GM18498 (cell line): ENCODE data around the gene DRGX.

Experiments
- ATAC-seq: cut with Tn5 transposase; IDR thresholded peaks from one replicate; pipeline ENCODE4 v1.9.1; 2021; ENCODE audit warnings: mild to moderate bottlenecking, moderate library complexity; ENCODE audit not compliant: unreplicated experiment

The DRGX gene

DNA sequence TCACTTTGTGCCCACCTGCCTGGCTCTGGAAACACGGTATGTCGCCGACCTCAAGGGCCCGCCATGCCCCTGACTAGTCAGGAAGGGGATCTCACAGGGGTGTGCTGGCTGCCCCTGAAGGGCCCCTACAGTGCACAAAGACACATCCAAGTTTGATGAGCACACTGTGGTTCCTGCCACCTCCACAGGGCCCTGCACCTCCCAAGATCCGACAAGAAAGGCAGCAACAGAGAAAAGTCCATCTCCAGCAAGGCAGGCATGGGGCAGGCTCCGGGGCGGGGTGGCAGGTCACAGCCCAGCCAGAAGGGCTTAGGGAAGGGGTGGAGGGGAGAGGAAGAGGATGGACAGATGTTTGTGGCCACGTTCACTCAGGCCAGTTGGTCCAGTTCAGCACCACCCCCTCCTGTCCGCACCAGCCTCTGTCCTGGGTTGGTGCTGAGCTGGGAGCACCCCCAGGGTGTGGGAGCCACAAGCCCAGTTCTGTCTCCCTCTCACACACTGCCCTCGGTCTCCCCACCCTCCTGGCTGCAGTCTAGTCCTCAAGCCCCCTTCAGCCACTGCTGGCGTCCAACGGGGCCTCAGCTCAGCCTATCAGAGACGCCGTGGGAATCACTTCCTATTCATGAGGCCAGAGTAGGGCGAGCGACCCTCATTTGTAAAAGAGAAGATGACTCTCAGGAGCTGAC lies 11.5 kb downstream of the DRGX start:
- ATAC-seq, result no peak

DNA sequence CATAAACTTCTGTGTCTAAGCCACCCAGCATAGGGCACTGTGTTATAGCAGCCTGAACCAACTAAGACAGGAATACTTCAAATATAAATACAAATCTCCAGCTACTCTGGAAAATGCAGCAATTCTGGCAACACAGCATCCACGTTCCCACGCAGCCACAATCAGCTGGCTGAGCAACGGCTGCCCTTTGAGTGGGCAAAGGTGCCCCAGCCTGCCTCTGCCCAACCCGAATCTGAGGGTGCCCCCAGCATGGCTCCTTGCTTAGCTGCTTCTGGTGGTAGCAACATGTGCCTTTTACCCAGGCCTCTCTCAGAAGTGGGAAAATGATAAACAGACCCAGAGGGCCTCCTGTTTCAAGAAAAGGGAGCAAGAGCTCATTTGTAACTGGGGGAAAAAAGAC lies 12.0 kb downstream of the DRGX start:
- no peak for ATAC-seq

DNA sequence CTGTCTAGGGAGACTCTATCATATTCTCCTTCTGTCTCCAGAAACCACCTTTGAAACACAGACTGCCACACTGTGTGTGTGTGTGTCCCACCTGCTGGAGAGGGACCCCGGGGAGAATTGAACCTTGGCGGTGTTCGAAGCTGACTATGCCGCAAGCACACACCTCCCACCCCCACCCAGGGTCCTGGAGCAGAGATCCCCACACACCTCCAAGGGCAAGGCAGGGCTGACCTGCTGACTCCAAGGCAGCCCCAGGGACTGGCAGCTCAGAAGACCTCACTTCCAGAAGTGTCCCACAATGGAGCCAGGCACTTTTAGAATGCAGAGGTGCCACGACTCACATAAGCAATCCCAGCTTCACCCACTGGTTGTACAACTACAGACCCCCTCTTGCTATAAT lies 13.1 kb downstream of the DRGX start:
- no peak for ATAC-seq

DNA sequence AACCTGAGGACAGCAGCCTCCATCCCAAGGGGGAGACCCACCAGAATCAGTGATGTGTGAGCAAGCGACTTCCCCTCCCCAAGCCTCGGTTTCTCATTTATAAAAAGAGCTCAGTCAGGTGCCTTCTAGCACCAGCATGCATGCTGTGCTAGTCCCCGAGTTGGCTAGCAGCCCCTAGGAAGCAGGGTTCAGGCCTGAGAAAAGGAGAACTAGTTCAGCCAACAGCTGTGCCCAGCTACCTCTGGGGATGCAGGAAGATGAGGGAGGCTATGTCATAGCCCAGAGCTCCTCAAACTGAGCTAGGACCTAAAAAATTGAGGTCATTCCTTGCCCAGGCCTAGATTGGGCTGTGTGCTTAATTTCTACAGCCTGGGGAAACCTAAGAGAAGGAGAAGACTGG lies 13.7 kb downstream of the DRGX start:
- ATAC-seq, result no peak

- no peak for ATAC-seq
Observed at GRCh38 chr10:49381111-49381900, 14.6 kb downstream of the DRGX start.

- ATAC-seq, result no peak
Observed at GRCh38 chr10:49379596-49380410, 16.1 kb downstream of the DRGX start.

DNA sequence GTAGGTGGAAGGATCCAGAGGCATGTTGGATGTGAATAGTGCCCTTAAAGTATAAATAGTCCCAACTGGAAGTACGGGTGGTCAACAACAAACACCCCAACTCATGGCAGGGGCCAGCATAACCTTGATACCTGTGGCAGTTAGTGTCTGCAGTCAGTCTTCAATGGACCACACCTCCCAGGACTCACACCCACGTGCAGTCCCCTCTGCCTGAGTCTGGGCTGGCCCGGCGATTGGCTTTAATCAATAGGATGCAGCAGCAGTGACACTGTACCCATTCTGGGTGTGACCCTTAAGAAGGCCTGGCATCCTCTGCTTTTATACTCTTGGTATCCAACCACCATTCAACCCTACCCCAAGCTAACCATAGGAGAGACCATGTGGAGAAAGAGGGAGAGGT lies 18.6 kb downstream of the DRGX start:
- ATAC-seq, result no peak

DNA sequence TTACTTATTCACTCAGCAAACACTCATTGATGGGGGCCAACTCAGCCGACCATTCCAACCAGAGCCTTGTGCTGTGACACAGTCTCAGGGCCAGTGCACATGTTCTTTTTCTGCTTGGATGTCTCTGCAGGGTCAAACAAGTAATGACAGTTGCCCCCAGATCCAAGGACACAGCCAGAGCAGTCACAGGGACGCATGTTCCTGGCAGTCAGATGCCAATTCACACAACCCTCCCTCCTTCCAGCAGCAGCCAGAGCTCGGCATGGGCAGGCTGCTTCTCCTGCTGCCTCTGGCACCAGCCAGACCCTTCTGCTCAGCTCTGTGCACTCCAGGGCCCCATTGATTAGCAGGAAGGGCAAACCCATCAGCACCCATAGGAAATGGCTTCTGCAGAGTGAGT lies 20.3 kb downstream of the DRGX start:
- no peak for ATAC-seq

DNA sequence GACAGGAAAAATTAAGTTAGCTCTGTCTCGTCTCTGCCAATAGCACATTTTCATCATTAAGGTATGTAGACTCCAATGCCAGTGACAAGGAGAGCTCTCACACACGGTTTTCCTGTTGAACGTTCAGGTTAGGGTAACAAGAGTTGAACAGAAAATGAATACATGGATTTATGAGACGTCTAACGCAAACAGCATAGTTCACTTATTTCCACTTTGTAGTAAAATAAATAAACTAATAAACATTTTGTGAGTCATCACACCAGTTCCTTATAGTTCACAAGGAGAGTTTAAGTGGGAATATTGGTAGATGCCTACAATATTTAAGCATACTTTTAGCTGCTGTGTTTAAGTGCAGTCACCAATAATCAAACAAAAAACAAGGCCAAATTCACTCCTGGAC lies 21.1 kb downstream of the DRGX start:
- no peak for ATAC-seq

DNA sequence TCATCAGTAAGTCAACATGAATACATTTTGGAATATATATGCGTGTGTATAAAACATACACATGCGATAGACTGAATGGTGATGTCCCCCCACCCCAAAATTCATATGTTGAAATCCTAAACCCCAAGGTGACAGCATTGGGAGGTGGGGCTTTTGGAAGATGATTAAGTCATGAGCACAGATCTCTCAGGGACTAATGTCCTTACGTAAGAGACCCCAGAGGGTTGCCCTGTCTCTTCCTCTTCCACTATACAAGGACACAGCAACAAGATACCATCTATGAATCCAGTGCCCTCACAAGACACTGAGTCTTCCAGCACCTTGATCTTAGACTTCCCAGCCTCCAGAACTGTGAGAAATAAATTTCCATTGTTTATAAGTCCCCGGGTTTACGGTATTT lies 22.5 kb downstream of the DRGX start:
- ATAC-seq, result no peak

GRCh38 chr10:49371967-49372366 lies 23.9 kb downstream of the DRGX start:
- no peak for ATAC-seq

DNA sequence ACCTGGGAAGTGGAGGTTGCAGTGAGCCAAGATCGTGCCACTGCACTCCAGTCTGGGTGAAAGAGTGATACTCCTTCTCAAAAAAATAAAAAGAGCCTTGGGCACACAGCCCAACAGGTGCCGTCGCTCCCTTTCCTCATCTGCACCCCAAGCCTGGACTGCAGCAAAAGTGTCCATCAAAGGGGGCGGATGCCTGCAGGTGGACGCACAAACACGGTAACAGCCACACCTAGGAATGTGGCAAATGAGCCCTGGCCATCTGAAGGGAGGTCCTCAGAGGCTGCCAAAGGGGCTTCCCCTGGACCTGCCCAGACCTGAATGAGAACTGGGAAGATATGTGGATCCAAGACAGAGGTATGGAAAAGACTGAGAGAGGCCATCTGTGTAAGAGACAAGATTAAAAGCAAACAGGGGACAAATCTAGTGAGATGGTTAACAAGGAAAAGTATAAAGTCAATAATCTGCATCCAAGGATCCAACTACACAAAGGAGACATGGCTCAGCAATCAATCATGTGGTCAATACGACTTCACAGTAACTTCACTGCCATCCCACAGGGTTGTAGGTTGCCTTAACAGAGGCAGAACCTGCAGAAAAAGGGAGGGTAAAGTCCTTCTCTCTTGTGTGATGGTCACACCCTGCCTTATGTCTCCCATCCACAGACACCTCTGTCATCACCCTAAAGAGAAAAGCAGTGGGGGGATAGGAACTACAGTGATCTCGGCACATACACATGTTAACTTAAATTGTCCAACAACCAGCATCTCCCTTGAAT lies 25.4 kb downstream of the DRGX start:
- ATAC-seq, result no peak

- ATAC-seq, result no peak
Observed at GRCh38 chr10:49369216-49370162, 26.4 kb downstream of the DRGX start.

- ATAC-seq, result no peak
Observed at GRCh38 chr10:49368256-49368655, 27.6 kb downstream of the DRGX start.

GRCh38 chr10:49367600-49367999 lies 28.3 kb downstream of the DRGX start:
- no peak for ATAC-seq

DNA sequence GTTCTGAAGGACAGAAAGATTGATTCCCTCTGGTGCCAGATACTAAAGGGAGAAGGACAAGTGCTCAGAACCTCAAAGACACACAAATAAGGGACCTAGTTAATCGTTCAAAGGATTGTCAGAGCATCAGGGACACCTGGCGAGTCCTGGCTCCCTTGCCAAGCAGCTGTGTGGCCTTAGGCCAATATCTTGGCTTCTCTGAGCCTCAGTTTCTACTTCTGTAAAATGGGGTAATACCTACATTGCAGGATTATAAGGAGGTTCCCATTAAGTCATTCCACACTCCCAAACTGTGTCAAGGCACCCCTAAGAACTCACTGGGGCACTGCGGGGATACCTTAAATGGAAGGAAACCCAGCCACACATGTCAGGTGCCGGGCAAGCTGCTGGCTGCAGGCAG lies 29.4 kb downstream of the DRGX start:
- no peak for ATAC-seq

DNA sequence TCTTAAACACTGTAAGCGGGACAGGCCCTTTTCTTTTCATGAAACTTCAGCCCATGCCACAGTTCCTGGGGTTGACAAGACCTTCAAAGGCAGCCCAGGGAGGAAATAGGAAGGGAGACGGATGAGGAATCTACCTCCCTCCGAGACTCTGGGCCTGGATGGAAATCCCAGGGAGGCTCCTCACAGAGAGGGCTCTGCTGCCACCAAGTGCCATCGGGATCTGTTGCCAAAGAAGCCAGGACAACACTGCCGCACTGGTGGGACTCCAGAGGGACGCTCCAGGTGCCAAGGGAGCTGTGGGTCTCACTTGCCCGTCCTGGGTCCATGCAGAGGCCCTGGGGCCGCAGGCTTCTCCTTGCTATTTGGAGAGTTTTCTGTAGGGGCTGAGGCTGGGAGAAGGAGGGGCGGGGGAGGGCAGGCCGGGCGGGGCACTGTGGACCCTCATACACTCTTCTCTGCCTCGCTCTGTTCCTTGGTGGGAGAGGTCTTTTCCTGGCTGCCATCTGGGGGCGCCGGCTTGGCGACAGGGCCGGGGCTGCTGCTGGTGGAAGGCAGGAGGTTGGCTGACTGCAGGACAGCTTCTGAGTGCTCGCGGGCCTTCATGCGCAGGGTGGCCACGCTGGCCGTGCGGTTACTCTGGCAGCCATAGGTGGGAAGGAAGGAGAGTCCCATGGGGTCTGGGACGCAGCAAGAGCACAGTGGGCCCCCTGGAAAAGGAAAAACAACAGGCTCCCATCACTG lies 30.0 kb downstream of the DRGX start:
- no peak for ATAC-seq

- no peak for ATAC-seq
Observed at GRCh38 chr10:49365275-49365674, 30.6 kb downstream of the DRGX start.

DNA sequence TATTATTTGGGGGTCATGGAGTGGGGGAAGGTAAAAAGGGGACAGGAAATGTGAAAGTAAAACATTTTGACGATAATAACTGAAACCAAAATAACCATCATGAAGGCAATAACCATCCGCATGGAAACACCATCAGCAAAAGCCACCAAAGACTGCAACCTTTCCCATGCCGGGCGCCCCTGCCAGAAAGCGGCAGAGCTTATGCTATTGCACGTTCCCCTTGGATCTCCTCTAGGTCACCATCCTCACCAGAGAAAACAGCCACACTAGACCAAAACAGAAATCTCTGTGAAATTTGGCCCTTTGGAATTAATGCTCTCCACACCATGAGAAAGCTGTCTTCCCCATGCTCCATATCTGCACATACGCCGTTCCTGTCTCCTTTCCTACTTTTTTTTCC lies 31.1 kb downstream of the DRGX start:
- no peak for ATAC-seq
